Hematopoietic multipotent progenitor cell treated with erythropoietin and hydrocortisone succinate and interleukin-3 and kit ligand, for 15 days (in vitro differentiated cells): Measurements from ENCODE around the gene KRT82.
"Not testable (repeated sequence)": the region's sequence is repeated elsewhere in the genome, so short reads cannot be mapped to it uniquely, and the experiment has no call there.

ENCODE experiments used
- DNase-seq: peaks from one replicate; pipeline ENCODE4 v3.0.0-alpha.2; 2015; ENCODE audit warnings: low spot score

The KRT82 gene

GRCh38 chr12:52405922-52406385, at the start of gene KRT82:
TSS of gene KRT82 (minus strand) at chr12:52406335. CDS start at chr12:52406277, 58 bp downstream.
- DNase-seq: no peak

DNA sequence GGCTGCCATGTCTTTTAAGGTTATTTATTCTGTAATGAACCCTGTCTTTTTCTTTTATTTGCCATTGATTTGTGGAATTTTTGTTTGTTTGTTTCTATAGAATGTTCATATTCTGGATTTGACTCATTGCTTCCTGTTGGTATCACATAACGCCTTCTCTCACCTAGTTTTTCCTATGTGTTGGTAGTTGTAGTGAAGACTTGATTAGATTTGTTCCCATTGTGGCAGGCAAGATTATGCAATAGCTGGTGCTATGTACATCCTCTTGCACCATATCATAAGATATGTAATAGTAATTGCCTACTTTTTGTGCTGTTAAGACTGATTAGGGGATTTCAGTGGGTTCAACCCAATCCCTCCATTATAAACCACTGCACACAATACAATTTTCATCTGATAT, 49.7 kb upstream of the KRT82 start:
- DNase-seq: no peak

DNA sequence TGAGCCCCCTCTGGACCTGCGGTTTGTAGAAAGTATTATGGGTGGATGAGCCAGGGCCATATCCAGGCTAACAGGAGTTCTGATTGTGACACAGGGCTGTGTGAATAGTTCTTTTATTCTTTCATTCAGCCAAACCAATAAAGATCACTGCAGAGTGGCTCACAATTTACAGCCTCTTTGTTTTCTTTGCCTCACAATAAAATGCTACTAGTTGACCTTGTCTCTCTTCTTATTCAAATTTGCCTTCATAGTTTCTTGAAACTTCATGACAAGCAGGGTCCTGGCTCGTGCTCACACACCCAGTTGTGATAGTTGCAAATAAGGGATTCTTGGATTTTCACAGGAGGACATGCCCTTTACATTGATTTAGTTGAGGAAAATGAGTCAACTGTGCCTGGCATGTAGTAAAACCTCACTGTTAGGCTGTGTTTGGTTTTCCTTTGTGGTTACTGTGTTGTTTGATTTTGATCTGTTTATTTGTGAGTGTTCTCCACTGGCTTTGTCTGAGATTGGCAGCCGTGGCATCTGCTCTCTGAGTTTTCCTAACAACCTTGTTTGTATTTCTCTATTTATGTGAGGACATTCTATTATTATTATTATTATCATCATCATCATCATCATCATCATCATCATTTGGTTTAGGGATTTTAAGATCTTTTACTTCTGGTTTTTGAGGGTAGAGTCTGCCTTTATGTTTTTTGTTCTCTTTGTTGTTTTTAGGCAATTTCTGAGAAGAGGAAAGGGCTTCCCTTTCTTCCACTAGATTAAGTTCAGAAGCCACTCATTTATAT, 48.5 kb upstream of the KRT82 start:
- DNase-seq: no peak

GRCh38 chr12:52452101-52452500, 46.0 kb upstream of the KRT82 start, which contains the start of gene KRT6B:
TSS of gene KRT6B (minus strand) at chr12:52452146. CDS start at chr12:52452078, 68 bp downstream.
- no peak for DNase-seq

GRCh38 chr12:52448228-52448627, 42.1 kb upstream of the KRT82 start:
- DNase-seq: no peak

DNA sequence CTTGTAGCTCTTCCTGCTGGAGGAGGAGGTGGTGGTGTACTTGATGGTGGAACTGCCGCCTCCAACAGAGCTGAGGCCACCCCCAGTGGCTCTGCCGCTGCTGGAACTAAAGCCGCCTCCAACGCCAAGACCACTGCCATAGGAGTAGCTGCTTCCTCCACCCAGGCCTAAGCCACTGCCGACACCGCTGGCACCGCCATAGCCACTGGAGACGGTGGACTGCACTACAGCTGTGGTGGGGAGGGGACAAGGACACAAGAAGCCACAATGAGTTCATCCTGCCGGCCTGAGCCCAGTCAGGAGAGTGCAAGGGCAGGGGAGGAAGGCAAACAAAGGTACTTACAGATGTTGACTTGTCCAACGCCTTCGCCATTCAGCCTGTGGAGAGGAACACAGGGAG, 41.1 kb upstream of the KRT82 start:
- not testable (repeated sequence) for DNase-seq

GRCh38 chr12:52446367-52447045, 40.4 kb upstream of the KRT82 start:
- no peak for DNase-seq

- DNase-seq: no peak
Measured at GRCh38 chr12:52445876-52446275, 39.7 kb upstream of the KRT82 start.

DNA sequence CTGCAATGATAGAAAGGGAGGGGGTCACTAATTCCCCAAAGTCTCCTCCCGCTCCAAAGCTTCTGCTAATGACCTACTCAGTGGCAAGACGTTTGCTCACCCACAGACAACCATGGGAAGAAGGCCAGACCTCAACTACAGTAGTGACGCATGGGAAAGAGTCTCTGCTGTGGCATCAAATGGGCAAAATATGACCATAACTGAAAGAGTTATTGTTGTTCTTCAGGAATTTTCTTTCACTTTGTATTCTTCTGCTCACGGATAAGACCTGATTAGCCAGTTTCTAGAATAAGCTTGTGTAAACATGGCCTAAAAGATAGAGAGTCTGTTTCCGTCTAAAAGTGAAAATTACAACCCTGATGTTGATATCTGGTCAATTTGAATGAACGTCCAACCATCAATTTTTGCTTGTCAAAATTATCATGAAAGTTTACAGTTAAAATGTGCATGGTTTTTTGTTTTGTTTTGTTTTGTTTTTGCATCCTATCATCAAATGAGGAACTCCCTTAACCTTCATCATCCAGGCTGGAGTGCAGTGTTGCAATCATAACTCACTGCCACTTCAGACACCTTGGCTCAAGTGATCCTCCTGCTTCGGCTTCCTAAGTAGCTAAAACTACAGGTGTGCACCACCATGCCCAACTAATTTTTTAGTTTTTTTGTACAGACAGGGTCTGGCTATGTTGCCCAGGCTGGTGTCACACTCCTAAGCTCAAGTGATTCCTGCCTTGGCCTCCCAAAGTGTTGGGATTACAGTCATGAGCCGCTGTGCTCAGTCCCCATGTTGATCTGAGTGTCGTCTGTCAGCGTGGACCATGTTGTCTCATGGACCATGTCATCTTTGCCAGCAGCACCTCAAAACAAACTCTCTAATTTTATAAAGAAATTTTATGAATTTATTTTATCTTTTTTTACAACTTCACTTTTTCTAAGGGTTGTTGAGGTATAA, 38.8 kb upstream of the KRT82 start:
- DNase-seq: no peak

DNA sequence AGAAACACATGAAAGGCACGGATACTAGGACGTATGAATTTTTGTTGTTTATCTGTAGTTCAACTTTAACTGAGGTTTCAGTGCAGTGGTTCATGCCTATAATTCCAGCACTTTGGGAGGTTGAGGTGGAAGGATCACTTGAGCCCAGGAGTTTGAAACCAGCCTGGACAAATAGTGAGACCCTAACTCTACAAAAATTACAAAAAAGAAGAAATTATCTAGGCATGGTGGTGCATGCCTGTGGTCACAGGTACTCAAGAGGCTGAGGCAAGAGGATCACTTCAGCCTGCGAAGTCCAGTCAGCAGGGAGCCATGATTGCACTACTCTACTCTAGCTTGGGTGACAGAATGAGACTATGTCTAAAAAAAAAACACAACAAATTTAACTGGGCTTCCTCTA, 37.8 kb upstream of the KRT82 start:
- DNase-seq: no peak

DNA sequence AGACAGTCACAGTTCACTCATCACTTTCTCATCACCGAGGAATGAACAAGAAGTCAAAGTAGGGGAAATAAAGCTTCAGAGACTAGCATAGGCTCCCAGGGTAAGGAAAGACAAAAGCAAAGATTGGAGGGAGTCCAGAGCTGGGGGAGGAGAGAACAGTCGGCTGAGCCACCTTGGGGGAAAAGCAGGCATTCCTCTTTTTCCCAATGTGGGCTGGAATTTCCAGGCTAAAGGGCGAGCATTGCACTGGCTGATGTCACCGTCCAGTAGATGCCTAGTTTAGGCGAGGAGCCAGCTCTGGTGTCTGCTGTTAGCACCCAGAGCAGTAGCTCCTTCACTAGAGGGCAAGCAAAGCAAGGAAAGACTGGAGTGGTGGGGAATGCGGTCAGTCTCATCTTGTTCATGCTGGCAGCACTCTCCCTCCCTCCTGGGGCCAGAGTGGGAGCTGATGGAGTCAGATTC, 36.5 kb upstream of the KRT82 start:
- no peak for DNase-seq

- no peak for DNase-seq
Measured at GRCh38 chr12:52441320-52441911, 35.3 kb upstream of the KRT82 start.

GRCh38 chr12:52440821-52441319, 34.7 kb upstream of the KRT82 start:
- no peak for DNase-seq

GRCh38 chr12:52439845-52440244, 33.7 kb upstream of the KRT82 start:
- no peak for DNase-seq

GRCh38 chr12:52439420-52439819, 33.3 kb upstream of the KRT82 start:
- DNase-seq: no peak

DNA sequence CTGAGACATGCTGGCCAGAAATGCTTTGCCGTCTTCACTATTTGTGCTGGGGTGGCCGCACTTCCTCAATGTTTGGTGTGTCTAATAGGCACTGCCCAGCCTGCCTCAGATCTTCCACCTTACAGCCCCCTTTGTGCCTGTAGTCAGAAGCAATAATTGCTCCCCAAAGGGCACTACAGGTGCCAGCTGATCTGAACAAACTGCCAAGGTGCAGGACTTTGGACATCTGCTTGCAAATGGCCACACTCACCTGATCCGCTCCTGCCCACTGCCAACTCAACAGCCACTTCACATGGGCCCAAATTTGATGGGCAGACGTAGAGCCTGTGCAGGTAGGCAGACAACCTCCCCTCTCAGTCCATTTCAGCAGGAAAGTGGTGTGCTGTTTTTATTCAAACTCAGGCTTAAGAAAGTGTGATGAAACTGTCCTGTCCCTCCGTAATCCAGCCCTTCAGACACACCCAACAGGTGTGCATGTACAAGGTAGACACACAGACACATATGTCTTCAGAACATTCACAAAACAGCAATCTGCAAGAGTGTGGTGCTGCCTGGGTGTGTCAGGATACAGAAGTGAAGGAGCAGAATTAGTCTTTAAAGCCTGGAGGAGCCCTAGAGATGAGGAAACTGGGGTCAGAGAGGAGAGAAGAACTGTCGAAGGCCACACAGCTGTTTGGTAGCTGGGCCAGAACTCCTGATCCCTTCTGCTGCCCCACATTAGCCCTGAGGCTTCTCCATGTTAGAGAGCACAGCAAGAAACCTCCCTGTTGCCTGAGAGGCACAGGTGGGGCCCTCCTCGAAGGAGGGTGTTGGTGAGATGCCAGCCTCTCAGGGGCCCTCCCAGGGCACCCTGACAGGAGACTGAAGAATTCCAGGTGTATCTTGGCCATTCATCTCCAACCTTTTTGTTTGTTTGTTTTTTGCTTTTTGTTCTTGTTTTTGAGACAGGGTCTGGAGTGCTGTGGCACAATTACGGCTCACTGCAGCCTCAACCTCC, 32.5 kb upstream of the KRT82 start:
- DNase-seq: no peak

GRCh38 chr12:52437508-52437907, 31.4 kb upstream of the KRT82 start:
- DNase-seq: no peak

- DNase-seq: no peak
Measured at GRCh38 chr12:52436828-52437474, 30.8 kb upstream of the KRT82 start.

- no peak for DNase-seq
Measured at GRCh38 chr12:52436000-52436827, 30.1 kb upstream of the KRT82 start.
